GM12878 (cell line): ENCODE data around the gene KCNN3. TPM values are rescaled to one million over a fixed set of nuclear protein-coding genes. Genes with fewer than 3 reads are reported as not detected.

ENCODE experiments used
- ATAC-seq: fragments of 200-7000 bp; cut with Tn5 transposase; 3 replicates; pipeline ENCODE4 v1.9.1; 2020; ENCODE audit warnings: mild to moderate bottlenecking, moderate library complexity
- BruUV-seq: library from RNA; stranded (reverse); fragments of 400-500 nt; replicated peaks from 2 replicates; lab custom pipeline; 2021; lab: Mats Ljungman, UMichigan
- CTCF ChIA-PET: fragments of 300-600 bp; sonication (Branson Sonifier 250); formaldehyde crosslinking; extraction: SDS; loops from one replicate; lab custom pipeline; 2021; ENCODE audit warnings: inconsistent platforms; lab: Yijun Ruan, JAX
- POLR2A ChIA-PET: fragments of 350-600 bp; formaldehyde crosslinking; extraction: SDS; loops from one replicate; lab custom pipeline; 2021; ENCODE audit warnings: inconsistent platforms; lab: Charles Lee
- RAD21 ChIA-PET: fragments of 300-600 bp; sonication (Branson Sonifier 250); formaldehyde crosslinking; loops from one replicate; lab custom pipeline; 2023; ENCODE audit warnings: antibody characterized with exemption; ENCODE audit not compliant: unreplicated experiment; lab: Charles Lee
- SMC1A ChIA-PET: fragments of 300-600 bp; sonication (Branson Sonifier 250); formaldehyde crosslinking; loops from one replicate; lab custom pipeline; 2023; ENCODE audit not compliant: unreplicated experiment, uncharacterized antibody; lab: Charles Lee
- DNase-seq: peaks from one replicate; pipeline ENCODE4 v3.0.0-alpha.2; 2011; ENCODE audit warnings: low read depth, low spot score
- FAIRE-seq: peaks from 3 replicates; lab custom pipeline; 2011; peaks lifted over from hg19 to GRCh38; lab: Jason Lieb, UNC
- H2AFZ ChIP-seq: 2 replicates; pipeline ENCODE4 v1.6.0; 2011; ENCODE audit warnings: low read depth, low read length, control low read depth; ENCODE audit not compliant: control insufficient read depth
- H3K27ac ChIP-seq: 2 replicates; pipeline ENCODE4 v1.5.1; 2011; ENCODE audit warnings: control low read depth; ENCODE audit not compliant: control insufficient read depth, insufficient read depth
- H3K27me3 ChIP-seq, 2 experiments: replicated peaks in 1 of 2; 2 replicates each; pipeline versions ENCODE4 v1.6.0 to v1.6.1; 2011; ENCODE audit warnings: low read length in 1 of 2; ENCODE audit not compliant: control insufficient read depth in 2 of 2, insufficient read depth in 2 of 2
- H3K36me3 ChIP-seq, 2 experiments: 2 replicates each; pipeline ENCODE4 v1.5.1; 2011; ENCODE audit warnings: low read length in 1 of 2; ENCODE audit not compliant: control insufficient read depth in 2 of 2, insufficient read depth in 2 of 2
- H3K4me1 ChIP-seq: 2 replicates; pipeline ENCODE4 v1.6.1; 2011; ENCODE audit warnings: mild to moderate bottlenecking, low read length, moderate library complexity, mixed read lengths; ENCODE audit not compliant: control insufficient read depth, insufficient read depth
- H3K4me2 ChIP-seq: 2 replicates; pipeline ENCODE4 v1.6.0; 2011; ENCODE audit warnings: control low read depth; ENCODE audit not compliant: control insufficient read depth, insufficient read depth
- H3K4me3 ChIP-seq: fragments of 200-600 bp; sonication (generic); 2 replicates; pipeline ENCODE4 v1.5.1; 2016
- H3K79me2 ChIP-seq: 2 replicates; pipeline ENCODE4 v1.6.0; 2011; ENCODE audit warnings: low read length; ENCODE audit not compliant: control insufficient read depth, insufficient read depth
- H3K9ac ChIP-seq: 2 replicates; pipeline ENCODE4 v1.8.0; 2011; ENCODE audit warnings: low read length, control low read depth, mixed read lengths; ENCODE audit not compliant: control insufficient read depth, insufficient read depth
- H3K9me3 ChIP-seq: replicated peaks from 3 replicates; pipeline ENCODE4 v1.5.1; 2011; ENCODE audit warnings: mild to moderate bottlenecking, low read length; ENCODE audit not compliant: control insufficient read depth, insufficient read depth
- H4K20me1 ChIP-seq: 2 replicates; pipeline ENCODE4 v1.6.0; 2011; ENCODE audit not compliant: control insufficient read depth, insufficient read depth
- MTA2 ChIP-seq: fragments of 450-650 bp; IDR thresholded peaks from 2 replicates; pipeline ENCODE4 v1.6.1; 2016; ENCODE audit warnings: low read depth, mild to moderate bottlenecking, moderate library complexity
- NFXL1 ChIP-seq: fragments of 450-650 bp; IDR thresholded peaks from 2 replicates; pipeline ENCODE4 v1.6.1; 2017; ENCODE audit warnings: antibody characterized with exemption, mild to moderate bottlenecking, borderline replicate concordance
- NFYB ChIP-seq: IDR thresholded peaks from 2 replicates; pipeline ENCODE4 v1.6.1; 2011; ENCODE audit warnings: low read depth, mild to moderate bottlenecking, low read length, improper control_type of control experiment, moderate library complexity; ENCODE audit not compliant: insufficient read depth
- NRF1 ChIP-seq: conservative IDR thresholded peaks from 2 replicates; pipeline ENCODE4 v1.6.1; 2011; ENCODE audit warnings: mild to moderate bottlenecking, low read depth, low read length, improper control_type of control experiment
- RAD21 ChIP-seq: IDR thresholded peaks from 2 replicates; pipeline ENCODE4 v1.6.1; 2011; ENCODE audit warnings: mild to moderate bottlenecking, low read depth, low read length, moderate library complexity; ENCODE audit not compliant: insufficient read depth
- RUNX3 ChIP-seq: IDR thresholded peaks from 2 replicates; pipeline ENCODE4 v1.6.1; 2012; ENCODE audit warnings: low read length, inconsistent platforms
- WGBS: methylation state at CpG from one replicate; pipeline ENCODE4 v1.1.6; 2016; ENCODE audit warnings: low lambda C conversion rate; ENCODE audit not compliant: insufficient replicate concordance, insufficient coverage; ENCODE audit errors: missing lambda C conversion rate; 5-methylcytosine and 5-hydroxymethylcytosine counted together
- in situ Hi-C: fragments of 300-500 bp; cut with MboI; formaldehyde crosslinking; loops from 9 replicates; pipeline ENCODE4 v1.14.3; 2018; ENCODE audit warnings: mixed read lengths
- intact Hi-C: fragments of 100-400 bp; cut with micrococcal nuclease; formaldehyde crosslinking; loops from one replicate; pipeline ENCODE4 v1.14.2; 2022; ENCODE audit not compliant: unreplicated experiment
- polyA plus RNA-seq, 11 experiments: library from polyadenylated mRNA; depleted of rRNA in 4 of 11; unstranded in 6 of 11; stranded (reverse) in 5 of 11; fragments of >200 nt; fragmentation: Nextera tagmentation in 4 of 11; fragmentation: Illumina TruSeq in 1 of 11; extraction: Ambion mirVana in 4 of 11; extraction: Trizol in 1 of 11; gene quantifications; 1 replicate in 1 of 11; 2 replicates in 10 of 11; pipeline versions ENCODE4 v1.2.1 to v1.2.3, GENCODE V29; 2011 to 2016; ENCODE audit warnings: inconsistent platforms in 2 of 11, missing spikeins in 2 of 11, low read depth in 1 of 11
- total RNA-seq, 4 experiments: library from RNA; depleted of rRNA in 3 of 4; stranded (reverse); fragments of >200 nt in 3 of 4; fragmentation: Illumina TruSeq in 1 of 4; extraction: Trizol in 1 of 4; gene quantifications; 2 replicates each; pipeline versions ENCODE4 v1.2.1 to v1.2.3, GENCODE V29; 2013 to 2021
- TF ChIP-seq, protein P1 (sequence below): fragments of 450-650 bp; formaldehyde crosslinking; IDR thresholded peaks from 2 replicates; pipeline ENCODE4 v1.4.0; 2022; ENCODE audit warnings: mild to moderate bottlenecking, moderate library complexity
- TF ChIP-seq, protein P2 (sequence below): fragments of 450-650 bp; IDR thresholded peaks from 2 replicates; pipeline ENCODE4 v1.6.1; 2017; ENCODE audit warnings: mild to moderate bottlenecking, moderate library complexity

The KCNN3 gene
- total and polyA plus RNA-seq, 10 of the 15 experiments (the other 5 are each of a cell fraction or from before 2014, with no cell fraction given): 3.5 to 26.4 (median 14.9) TPM

DNA sequence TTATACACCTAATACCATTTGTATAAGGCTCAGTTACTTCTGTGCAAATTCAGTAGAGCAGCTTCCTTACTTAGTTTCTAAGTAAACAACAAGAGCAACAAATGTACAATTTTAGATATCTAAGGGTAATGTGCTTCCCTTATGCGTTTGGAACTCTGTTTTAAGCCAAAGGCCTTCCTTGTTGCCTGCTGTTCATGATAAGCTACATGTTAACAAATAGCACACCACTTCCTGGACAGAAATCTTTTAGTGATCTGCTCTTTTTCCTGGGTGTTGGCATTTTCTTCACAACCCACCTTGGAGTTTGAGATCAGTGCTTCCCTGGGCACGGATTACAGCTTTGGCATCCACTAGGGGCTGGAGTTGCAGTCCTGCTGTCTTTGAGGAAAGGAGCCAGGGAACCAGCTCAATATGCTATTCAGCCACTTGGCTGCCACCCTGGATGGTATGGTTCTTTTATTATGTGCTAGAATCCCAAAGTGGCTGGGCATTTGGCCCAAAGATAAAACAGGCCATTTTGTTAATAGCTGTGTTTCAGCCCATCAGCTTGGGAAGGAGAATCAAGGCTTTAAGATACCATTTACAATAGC, 206.5 kb downstream of the KCNN3 start:
- H3K27ac ChIP-seq: no peak overlapping the region
- no peak overlapping the region for H3K9ac ChIP-seq
- H3K36me3 ChIP-seq: no peaks in the 10 kb centered on the region
- no peaks in the 10 kb centered on the region for H3K9me3 ChIP-seq
- BruUV-seq: no TSS peak
- no peaks in the 10 kb centered on the region for H3K79me2 ChIP-seq
- H2AFZ ChIP-seq: no peak overlapping the region
- TF ChIP-seq NFYB: no peak
- TF ChIP-seq, all 136 proteins: peak for 0
- ChIA-PET CTCF (interaction anchor here (0.7 to 3.5 kb wide), 5 partner anchors 38 to 281 kb away, joined by 3 to 16 read pairs (median 3); no protein-coding TSS in a partner anchor), SMC1A (interaction anchor here (0.7 to 2.5 kb wide), 8 partner anchors 15 to 218 kb away, joined by 3 to 9 read pairs (median 3); no protein-coding TSS in a partner anchor), RAD21 (interaction anchor here (0.8 to 1.1 kb wide), 4 partner anchors 70 to 211 kb away, joined by 3 to 4 read pairs (median 3); no protein-coding TSS in a partner anchor), POLR2A (no interaction called here)
- Histone ChIP-seq H3K4me1 (no peaks in the 10 kb centered on the region), H3K4me2 (no peak overlapping the region), H4K20me1 (no peaks in the 10 kb centered on the region), H3K4me3 (no peak overlapping the region), H3K27me3 (no peaks in the 10 kb centered on the region; a peak in 1 of 4 replicates)
- ATAC-seq (no peak), FAIRE-seq (no peak), DNase-seq (no peak)
- intact Hi-C loops: no loop called here
- 19% methylated on average over 2 of the region's 2 CpGs for WGBS
- in situ Hi-C loops: no loop called here

DNA sequence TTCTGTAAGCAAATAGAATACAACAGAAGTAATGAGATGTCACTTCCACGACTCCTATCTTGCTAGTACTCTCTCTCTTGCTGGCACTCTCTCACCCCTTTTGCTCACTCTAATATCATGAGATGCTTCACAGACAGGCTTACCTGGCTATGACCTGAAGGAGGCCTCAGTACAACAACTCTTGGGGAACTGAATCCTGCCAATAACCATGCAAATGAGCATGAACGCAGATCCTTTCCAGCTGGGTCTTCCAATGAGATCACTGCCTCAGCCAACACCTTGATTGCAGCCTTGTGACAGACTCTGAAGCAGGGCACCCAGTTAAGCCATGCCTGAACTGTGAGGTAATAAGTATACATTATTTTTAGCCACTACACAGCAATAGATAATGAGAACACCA, 209.0 kb downstream of the KCNN3 start:
- FAIRE-seq: peak; percentile 35
- POLR2A ChIA-PET: no interaction called here
- TF ChIP-seq, protein P1, sequence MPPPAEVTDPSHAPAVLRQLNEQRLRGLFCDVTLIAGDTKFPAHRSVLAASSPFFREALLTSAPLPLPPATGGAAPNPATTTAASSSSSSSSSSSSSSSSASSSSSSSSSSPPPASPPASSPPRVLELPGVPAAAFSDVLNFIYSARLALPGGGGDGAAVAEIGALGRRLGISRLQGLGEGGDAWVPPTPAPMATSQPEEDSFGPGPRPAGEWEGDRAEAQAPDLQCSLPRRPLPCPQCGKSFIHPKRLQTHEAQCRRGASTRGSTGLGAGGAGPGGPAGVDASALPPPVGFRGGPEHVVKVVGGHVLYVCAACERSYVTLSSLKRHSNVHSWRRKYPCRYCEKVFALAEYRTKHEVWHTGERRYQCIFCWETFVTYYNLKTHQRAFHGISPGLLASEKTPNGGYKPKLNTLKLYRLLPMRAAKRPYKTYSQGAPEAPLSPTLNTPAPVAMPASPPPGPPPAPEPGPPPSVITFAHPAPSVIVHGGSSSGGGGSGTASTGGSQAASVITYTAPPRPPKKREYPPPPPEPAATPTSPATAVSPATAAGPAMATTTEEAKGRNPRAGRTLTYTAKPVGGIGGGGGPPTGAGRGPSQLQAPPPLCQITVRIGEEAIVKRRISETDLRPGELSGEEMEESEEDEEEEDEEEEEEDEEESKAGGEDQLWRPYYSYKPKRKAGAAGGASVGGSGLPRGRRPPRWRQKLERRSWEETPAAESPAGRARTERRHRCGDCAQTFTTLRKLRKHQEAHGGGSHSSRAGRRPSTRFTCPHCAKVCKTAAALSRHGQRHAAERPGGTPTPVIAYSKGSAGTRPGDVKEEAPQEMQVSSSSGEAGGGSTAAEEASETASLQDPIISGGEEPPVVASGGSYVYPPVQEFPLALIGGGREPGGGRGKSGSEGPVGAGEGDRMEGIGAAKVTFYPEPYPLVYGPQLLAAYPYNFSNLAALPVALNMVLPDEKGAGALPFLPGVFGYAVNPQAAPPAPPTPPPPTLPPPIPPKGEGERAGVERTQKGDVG (CRISPR knock-in tag): no peak
- TF ChIP-seq RAD21 (no peak), RUNX3 (no peak), NFXL1 (no peak), MTA2 (no peak), NRF1 (no peak)
- TF ChIP-seq, protein P2, sequence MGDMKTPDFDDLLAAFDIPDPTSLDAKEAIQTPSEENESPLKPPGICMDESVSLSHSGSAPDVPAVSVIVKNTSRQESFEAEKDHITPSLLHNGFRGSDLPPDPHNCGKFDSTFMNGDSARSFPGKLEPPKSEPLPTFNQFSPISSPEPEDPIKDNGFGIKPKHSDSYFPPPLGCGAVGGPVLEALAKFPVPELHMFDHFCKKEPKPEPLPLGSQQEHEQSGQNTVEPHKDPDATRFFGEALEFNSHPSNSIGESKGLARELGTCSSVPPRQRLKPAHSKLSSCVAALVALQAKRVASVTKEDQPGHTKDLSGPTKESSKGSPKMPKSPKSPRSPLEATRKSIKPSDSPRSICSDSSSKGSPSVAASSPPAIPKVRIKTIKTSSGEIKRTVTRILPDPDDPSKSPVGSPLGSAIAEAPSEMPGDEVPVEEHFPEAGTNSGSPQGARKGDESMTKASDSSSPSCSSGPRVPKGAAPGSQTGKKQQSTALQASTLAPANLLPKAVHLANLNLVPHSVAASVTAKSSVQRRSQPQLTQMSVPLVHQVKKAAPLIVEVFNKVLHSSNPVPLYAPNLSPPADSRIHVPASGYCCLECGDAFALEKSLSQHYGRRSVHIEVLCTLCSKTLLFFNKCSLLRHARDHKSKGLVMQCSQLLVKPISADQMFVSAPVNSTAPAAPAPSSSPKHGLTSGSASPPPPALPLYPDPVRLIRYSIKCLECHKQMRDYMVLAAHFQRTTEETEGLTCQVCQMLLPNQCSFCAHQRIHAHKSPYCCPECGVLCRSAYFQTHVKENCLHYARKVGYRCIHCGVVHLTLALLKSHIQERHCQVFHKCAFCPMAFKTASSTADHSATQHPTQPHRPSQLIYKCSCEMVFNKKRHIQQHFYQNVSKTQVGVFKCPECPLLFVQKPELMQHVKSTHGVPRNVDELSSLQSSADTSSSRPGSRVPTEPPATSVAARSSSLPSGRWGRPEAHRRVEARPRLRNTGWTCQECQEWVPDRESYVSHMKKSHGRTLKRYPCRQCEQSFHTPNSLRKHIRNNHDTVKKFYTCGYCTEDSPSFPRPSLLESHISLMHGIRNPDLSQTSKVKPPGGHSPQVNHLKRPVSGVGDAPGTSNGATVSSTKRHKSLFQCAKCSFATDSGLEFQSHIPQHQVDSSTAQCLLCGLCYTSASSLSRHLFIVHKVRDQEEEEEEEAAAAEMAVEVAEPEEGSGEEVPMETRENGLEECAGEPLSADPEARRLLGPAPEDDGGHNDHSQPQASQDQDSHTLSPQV: no peak

More for the DNA sequence above, 209.0 kb downstream of the KCNN3 start:
- no peaks in the 10 kb centered on the region for H3K36me3 ChIP-seq
- ChIA-PET SMC1A (no interaction called here), CTCF (interaction anchor here (0.8 kb wide), 1 partner anchor 17 kb away, joined by 3 read pairs; no protein-coding TSS in a partner anchor), RAD21 (interaction anchor here (0.8 to 1.3 kb wide), 2 partner anchors 102 to 218 kb away, joined by 3 to 4 read pairs; no protein-coding TSS in a partner anchor)
- no TSS peak for BruUV-seq
- no peaks in the 10 kb centered on the region for H3K79me2 ChIP-seq
- no peaks in the 10 kb centered on the region; a peak in 1 of 4 replicates for H3K27me3 ChIP-seq
- in situ Hi-C loops: no loop called here
- DNase-seq: no peak
- intact Hi-C loops: no loop called here
- H3K4me3 ChIP-seq: no peak overlapping the region
- ATAC-seq: peak; percentile 41
- H3K9ac ChIP-seq: no peak overlapping the region
- 0% methylated on average over 2 of the region's 2 CpGs for WGBS
- no peaks in the 10 kb centered on the region for H3K9me3 ChIP-seq
- no peak overlapping the region for H3K27ac ChIP-seq
- H3K4me1 ChIP-seq: no peaks in the 10 kb centered on the region
- no peaks in the 10 kb centered on the region for H4K20me1 ChIP-seq
- H2AFZ ChIP-seq: no peak overlapping the region
- no peak overlapping the region for H3K4me2 ChIP-seq
